Duodenal mucosa (tissue), 2 donors: ENCODE results near the gene MEF2C.
"Not testable (repeated sequence)": the region's sequence is repeated elsewhere in the genome, so short reads cannot be mapped to it uniquely, and the experiment has no call there.

Experiments
- H3K27ac ChIP-seq: one replicate; pipeline ENCODE4 v1.7.0; 2013; ENCODE audit warnings: low read depth, low read length
- H3K27me3 ChIP-seq, 2 donors: one replicate each; pipeline ENCODE4 v1.7.0; 2013; ENCODE audit warnings: low read length in 2 of 2, control low read depth in 1 of 2; ENCODE audit not compliant: insufficient read depth in 2 of 2, control insufficient read depth in 1 of 2
- H3K36me3 ChIP-seq, 2 donors: one replicate each; pipeline ENCODE4 v1.7.0; 2013; ENCODE audit warnings: low read length in 2 of 2, control low read depth in 1 of 2; ENCODE audit not compliant: insufficient read depth in 2 of 2, control insufficient read depth in 1 of 2
- H3K4me1 ChIP-seq, 2 donors: one replicate each; pipeline ENCODE4 v1.7.0; 2013; ENCODE audit warnings: low read length in 2 of 2, control low read depth in 1 of 2; ENCODE audit not compliant: insufficient read depth in 2 of 2, control insufficient read depth in 1 of 2
- H3K4me3 ChIP-seq, 2 donors: one replicate each; pipeline ENCODE4 v1.7.0; 2013; ENCODE audit warnings: low read length in 2 of 2, low read depth in 1 of 2
- H3K9ac ChIP-seq, 2 donors: one replicate each; pipeline ENCODE4 v1.7.0; 2013; ENCODE audit warnings: low read length in 2 of 2, low read depth in 1 of 2
- H3K9me3 ChIP-seq, 2 donors: one replicate each; pipeline ENCODE4 v1.7.0; 2013; ENCODE audit warnings: low read length in 2 of 2, control low read depth in 1 of 2; ENCODE audit not compliant: control insufficient read depth in 1 of 2

Gene MEF2C

DNA sequence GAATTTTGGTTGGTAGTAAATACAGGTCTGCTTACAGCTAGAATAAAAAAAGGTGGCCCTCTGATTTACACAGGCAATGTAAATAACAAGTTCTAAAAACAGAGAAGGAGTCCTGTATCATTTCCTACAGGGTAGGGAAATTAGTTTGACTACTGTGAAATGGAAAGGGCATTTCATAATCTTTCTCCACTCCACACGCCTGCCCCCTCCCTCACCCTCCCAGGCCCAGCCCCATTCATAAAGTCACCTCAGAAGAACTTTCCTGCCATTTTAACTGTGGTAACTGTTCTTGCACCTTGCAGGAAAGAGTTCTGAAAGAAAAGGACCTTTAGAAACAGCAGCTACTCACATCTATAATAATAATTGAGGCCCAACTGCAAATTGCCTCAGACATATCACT lies 69.7 kb downstream of the MEF2C start:
- Histone ChIP-seq H3K4me1 (no peaks in the 10 kb centered on the region), H3K4me3 (no peak overlapping the region), H3K9me3 (no peaks in the 10 kb centered on the region), H3K9ac (no peak overlapping the region), H3K27ac (no peak overlapping the region), H3K27me3 (no peaks in the 10 kb centered on the region), H3K36me3 (no peaks in the 10 kb centered on the region)

GRCh38 chr5:88808153-88808552 lies 74.8 kb downstream of the MEF2C start:
- H3K4me3 ChIP-seq, result no peak overlapping the region
- no peaks in the 10 kb centered on the region for H3K9me3 ChIP-seq
- H3K36me3 ChIP-seq, result no peaks in the 10 kb centered on the region
- H3K27ac ChIP-seq, result no peak overlapping the region
- H3K27me3 ChIP-seq, result no peaks in the 10 kb centered on the region
- H3K4me1 ChIP-seq, result no peaks in the 10 kb centered on the region
- H3K9ac ChIP-seq, result no peak overlapping the region

GRCh38 chr5:88807327-88807726 lies 75.7 kb downstream of the MEF2C start:
- H3K9ac ChIP-seq, result no peak overlapping the region
- H3K4me1 ChIP-seq, result no peaks in the 10 kb centered on the region
- no peaks in the 10 kb centered on the region for H3K9me3 ChIP-seq
- no peak overlapping the region for H3K27ac ChIP-seq
- no peak overlapping the region for H3K4me3 ChIP-seq
- H3K36me3 ChIP-seq, result no peaks in the 10 kb centered on the region
- no peaks in the 10 kb centered on the region for H3K27me3 ChIP-seq

GRCh38 chr5:88806338-88806737 lies 76.6 kb downstream of the MEF2C start:
- H3K9me3 ChIP-seq, result no peaks in the 10 kb centered on the region
- H3K27ac ChIP-seq, result no peak overlapping the region
- no peaks in the 10 kb centered on the region for H3K4me1 ChIP-seq
- H3K36me3 ChIP-seq, result no peaks in the 10 kb centered on the region
- H3K9ac ChIP-seq, result no peak overlapping the region
- no peaks in the 10 kb centered on the region for H3K27me3 ChIP-seq
- no peak overlapping the region for H3K4me3 ChIP-seq

GRCh38 chr5:88805151-88805784 lies 77.7 kb downstream of the MEF2C start:
- Histone ChIP-seq H3K27ac (no peak overlapping the region), H3K27me3 (no peaks in the 10 kb centered on the region), H3K9me3 (no peaks in the 10 kb centered on the region), H3K4me1 (no peaks in the 10 kb centered on the region), H3K4me3 (no peak overlapping the region), H3K9ac (no peak overlapping the region), H3K36me3 (no peaks in the 10 kb centered on the region)

- no peaks in the 10 kb centered on the region for H3K27me3 ChIP-seq
- no peak overlapping the region for H3K27ac ChIP-seq
- H3K4me3 ChIP-seq, result no peak overlapping the region
- no peak overlapping the region for H3K9ac ChIP-seq
- H3K9me3 ChIP-seq, result no peaks in the 10 kb centered on the region
- no peaks in the 10 kb centered on the region for H3K36me3 ChIP-seq
- H3K4me1 ChIP-seq, result no peaks in the 10 kb centered on the region
These were observed 78.5 kb downstream of the MEF2C start for GRCh38 chr5:88804444-88804843.

DNA sequence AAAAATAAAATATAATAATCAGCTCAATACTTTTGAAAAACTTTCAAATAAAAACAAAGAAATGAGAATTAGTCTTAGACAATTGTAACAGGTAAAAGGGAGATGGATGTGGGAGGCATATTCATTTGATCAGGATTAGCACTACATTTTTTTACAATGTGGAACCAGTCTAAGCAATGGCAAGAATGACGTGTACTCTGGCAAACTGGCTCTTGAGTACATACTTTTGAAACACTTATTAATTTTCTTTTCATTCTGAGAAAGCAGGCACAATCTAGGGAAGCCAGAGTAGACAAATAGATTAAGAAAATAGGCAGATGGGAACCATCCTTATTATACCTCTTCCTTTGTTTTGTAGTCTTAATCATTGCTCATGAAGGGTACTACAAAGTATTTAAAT lies 79.7 kb downstream of the MEF2C start:
- Histone ChIP-seq H3K36me3 (no peaks in the 10 kb centered on the region), H3K9me3 (no peaks in the 10 kb centered on the region), H3K4me1 (no peaks in the 10 kb centered on the region), H3K27me3 (no peaks in the 10 kb centered on the region), H3K27ac (no peak overlapping the region), H3K9ac (no peak overlapping the region), H3K4me3 (no peak overlapping the region)

- no peaks in the 10 kb centered on the region for H3K27me3 ChIP-seq
- H3K9me3 ChIP-seq, result no peaks in the 10 kb centered on the region
- H3K9ac ChIP-seq, result no peak overlapping the region
- no peaks in the 10 kb centered on the region for H3K4me1 ChIP-seq
- H3K4me3 ChIP-seq, result no peak overlapping the region
- H3K36me3 ChIP-seq, result no peaks in the 10 kb centered on the region
- H3K27ac ChIP-seq, result no peak overlapping the region
These were observed 82.9 kb downstream of the MEF2C start for GRCh38 chr5:88799938-88800535.

DNA sequence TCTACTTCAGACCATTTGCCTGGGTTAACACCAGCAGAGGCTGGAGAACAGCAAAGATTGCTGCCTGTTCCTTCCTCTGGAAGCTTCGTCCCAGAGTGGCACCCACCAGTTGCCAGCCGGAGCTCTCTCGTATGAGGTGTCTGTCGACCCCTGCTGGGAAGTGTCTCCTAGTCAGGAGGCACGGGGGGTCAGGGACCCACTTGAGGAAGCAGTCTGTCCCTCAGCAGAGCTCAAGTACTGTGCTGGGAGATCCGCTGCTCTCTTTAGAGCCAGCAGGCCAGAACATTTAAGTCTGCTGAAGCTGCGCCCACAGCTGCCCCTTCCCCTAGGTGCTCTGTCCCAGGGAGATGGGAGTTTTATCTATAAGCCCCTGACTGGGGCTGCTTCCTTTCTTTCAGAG lies 84.1 kb downstream of the MEF2C start:
- not testable (repeated sequence) for H3K36me3 ChIP-seq, H3K27me3 ChIP-seq, H3K9ac ChIP-seq, H3K9me3 ChIP-seq, H3K4me3 ChIP-seq, H3K4me1 ChIP-seq, H3K27ac ChIP-seq

DNA sequence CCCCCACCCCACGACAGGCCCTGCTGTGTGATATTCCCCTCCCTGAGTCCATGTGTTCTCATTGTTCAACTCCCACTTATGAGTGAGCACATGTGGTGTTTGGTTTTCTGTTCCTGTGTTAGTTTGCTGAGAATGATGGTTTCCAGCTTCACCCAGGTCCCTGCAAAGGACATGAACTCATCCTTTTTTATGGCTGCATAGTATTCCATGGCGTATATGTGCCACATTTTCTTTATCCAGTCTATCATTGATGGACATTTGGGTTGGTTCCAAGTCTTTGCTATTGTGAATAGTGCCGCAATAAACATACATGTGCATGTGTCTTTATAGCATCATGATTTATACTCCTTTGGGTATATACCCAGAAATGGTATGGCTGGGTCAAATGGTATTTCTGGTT lies 89.2 kb downstream of the MEF2C start:
- not testable (repeated sequence) for H3K27ac ChIP-seq, H3K4me3 ChIP-seq, H3K4me1 ChIP-seq

More for the DNA sequence above, 89.2 kb downstream of the MEF2C start:
- not testable (repeated sequence) for H3K27me3 ChIP-seq, H3K36me3 ChIP-seq, H3K9me3 ChIP-seq, H3K9ac ChIP-seq
